IMR-90 (cell line): Measurements from ENCODE around the gene PI4K2B. TPM values are rescaled to one million over a fixed set of nuclear protein-coding genes. Genes with fewer than 3 reads are reported as not detected.
A peak's percentile ranks its signal among the peaks of the same experiment; 100 is the strongest.

Experiments used
- ATAC-seq: fragments of 200-7000 bp; cut with Tn5 transposase; 2 replicates; pipeline ENCODE4 v1.9.1; 2020; ENCODE audit warnings: low read depth, mild to moderate bottlenecking, moderate library complexity
- BruUV-seq: library from RNA; stranded (reverse); fragments of 400-500 nt; replicated peaks from 2 replicates; lab custom pipeline; 2021; lab: Mats Ljungman, UMichigan
- CTCF ChIA-PET: fragments of 300-600 bp; formaldehyde crosslinking; extraction: SDS; loops from one replicate; lab custom pipeline; 2021; ENCODE audit warnings: antibody characterized with exemption; lab: Yijun Ruan, JAX
- POLR2A ChIA-PET: fragments of 300-600 bp; sonication (Branson Sonifier 250); formaldehyde crosslinking; loops from one replicate; lab custom pipeline; 2022; ENCODE audit warnings: antibody characterized with exemption; ENCODE audit not compliant: unreplicated experiment; lab: Charles Lee
- DNase-seq: peaks from one replicate; pipeline ENCODE4 v3.0.0; 2013
- H2AFZ ChIP-seq: replicated peaks from 2 replicates; pipeline ENCODE3; 2013; ENCODE audit warnings: low read length, mild to moderate bottlenecking; ENCODE audit not compliant: poor library complexity
- H2AK5ac ChIP-seq: 2 replicates; pipeline ENCODE4 v1.6.1; 2013; ENCODE audit warnings: low read depth, low read length, inconsistent platforms
- H2AK9ac ChIP-seq: replicated peaks from 2 replicates; pipeline ENCODE3; 2013; ENCODE audit warnings: mild to moderate bottlenecking, low read depth, low read length, moderate library complexity; ENCODE audit not compliant: poor library complexity
- H2BK120ac ChIP-seq: 2 replicates; pipeline ENCODE4 v1.6.1; 2013; ENCODE audit warnings: low read depth, low read length, inconsistent platforms
- H2BK15ac ChIP-seq: 3 replicates; pipeline ENCODE4 v1.6.1; 2013; ENCODE audit warnings: low read depth, low read length, inconsistent platforms
- H2BK20ac ChIP-seq: 2 replicates; pipeline ENCODE4 v1.6.1; 2013; ENCODE audit warnings: low read depth, mild to moderate bottlenecking, inconsistent platforms, low read length, moderate library complexity
- H2BK5ac ChIP-seq: 2 replicates; pipeline ENCODE4 v1.6.1; 2013; ENCODE audit warnings: mild to moderate bottlenecking, low read depth, low read length, inconsistent platforms; ENCODE audit not compliant: poor library complexity, severe bottlenecking
- H3K14ac ChIP-seq: replicated peaks from 2 replicates; pipeline ENCODE4 v1.6.1; 2013; ENCODE audit warnings: low read depth, low read length, inconsistent platforms
- H3K18ac ChIP-seq: 2 replicates; pipeline ENCODE4 v1.6.1; 2013; ENCODE audit warnings: low read depth, low read length, control low read depth
- H3K23ac ChIP-seq: 2 replicates; pipeline ENCODE4 v1.6.1; 2013; ENCODE audit warnings: low read depth, low read length, inconsistent platforms
- H3K27ac ChIP-seq: 2 replicates; pipeline ENCODE4 v1.5.1; 2013; ENCODE audit warnings: mild to moderate bottlenecking, control low read depth, low read length; ENCODE audit not compliant: insufficient read depth
- H3K27me3 ChIP-seq: 2 replicates; pipeline ENCODE4 v1.6.1; 2013; ENCODE audit warnings: low read length; ENCODE audit not compliant: control insufficient read depth, insufficient read depth
- H3K36me3 ChIP-seq: 2 replicates; pipeline ENCODE4 v1.6.1; 2013; ENCODE audit warnings: low read length, mixed read lengths; ENCODE audit not compliant: control insufficient read depth, insufficient read depth
- H3K4ac ChIP-seq: 2 replicates; pipeline ENCODE4 v1.6.1; 2013; ENCODE audit warnings: low read depth, low read length, inconsistent platforms
- H3K4me1 ChIP-seq: 2 replicates; pipeline ENCODE4 v1.6.1; 2013; ENCODE audit warnings: low read length, mixed read lengths; ENCODE audit not compliant: control insufficient read depth, insufficient read depth
- H3K4me2 ChIP-seq: 2 replicates; pipeline ENCODE4 v1.6.1; 2013; ENCODE audit warnings: low read depth, mild to moderate bottlenecking, control low read depth, low read length, moderate library complexity
- H3K4me3 ChIP-seq: 2 replicates; pipeline ENCODE4 v1.5.1; 2013; ENCODE audit warnings: low read depth, mild to moderate bottlenecking, control low read depth, low read length, moderate library complexity; ENCODE audit not compliant: insufficient read depth
- H3K56ac ChIP-seq: 2 replicates; pipeline ENCODE4 v1.6.1; 2013; ENCODE audit warnings: low read length, inconsistent platforms; ENCODE audit not compliant: insufficient read depth; ENCODE audit errors: extremely low read depth
- H3K79me1 ChIP-seq, 2 experiments: 2 replicates each; pipeline ENCODE4 v1.6.1; 2013; ENCODE audit warnings: low read length in 2 of 2, inconsistent platforms in 1 of 2, low read depth in 1 of 2
- H3K9ac ChIP-seq: 2 replicates; pipeline ENCODE4 v1.6.1; 2013; ENCODE audit warnings: low read depth, low read length, control low read depth
- H3K9me1 ChIP-seq: 2 replicates; pipeline ENCODE4 v1.6.1; 2013; ENCODE audit warnings: low read length, inconsistent platforms; ENCODE audit not compliant: insufficient read depth
- H3K9me3 ChIP-seq: 2 replicates; pipeline ENCODE4 v1.6.1; 2013; ENCODE audit warnings: low read length; ENCODE audit not compliant: control insufficient read depth, insufficient read depth
- H4K20me1 ChIP-seq: 2 replicates; pipeline ENCODE4 v1.6.1; 2013; ENCODE audit warnings: low read length, inconsistent platforms; ENCODE audit not compliant: insufficient read depth
- H4K5ac ChIP-seq: 2 replicates; pipeline ENCODE4 v1.6.1; 2013; ENCODE audit warnings: mild to moderate bottlenecking, low read depth, low read length, control low read depth
- H4K8ac ChIP-seq, 2 experiments: 2 replicates each; pipeline ENCODE4 v1.6.1; 2013; ENCODE audit warnings: low read depth in 2 of 2, low read length in 2 of 2, control low read depth in 1 of 2, inconsistent platforms in 1 of 2
- H4K91ac ChIP-seq: 2 replicates; pipeline ENCODE4 v1.6.1; 2013; ENCODE audit warnings: low read depth, low read length, inconsistent platforms; ENCODE audit not compliant: insufficient read depth
- CEBPB ChIP-seq: IDR thresholded peaks from 2 replicates; pipeline ENCODE4 v1.6.1; 2012; ENCODE audit warnings: low read depth, low read length, improper control_type of control experiment
- ELK1 ChIP-seq: fragments of 150-350 bp; IDR thresholded peaks from 2 replicates; pipeline ENCODE4 v1.6.1; 2016; ENCODE audit warnings: low read depth, mild to moderate bottlenecking, low read length, moderate library complexity, borderline replicate concordance
- MAFK ChIP-seq: IDR thresholded peaks from 2 replicates; pipeline ENCODE4 v1.6.1; 2012; ENCODE audit warnings: low read depth, low read length, improper control_type of control experiment
- WGBS, 2 experiments: methylation state at CpG; one replicate each; pipeline versions ENCODE4 v1.1.5 to v1.1.7; 2013; ENCODE audit warnings: missing lambda C conversion rate in 2 of 2; ENCODE audit not compliant: insufficient read length in 1 of 2; ENCODE audit errors: extremely low coverage in 2 of 2; 5-methylcytosine and 5-hydroxymethylcytosine counted together
- dilution Hi-C: fragments of 300-500 bp; cut with HindIII; formaldehyde crosslinking; loops from one replicate; pipeline ENCODE4 v1.14.3; 2018; ENCODE audit warnings: low sequenced_read_pairs; ENCODE audit not compliant: unreplicated experiment
- in situ Hi-C: fragments of 300-500 bp; cut with MboI; formaldehyde crosslinking; loops from 3 replicates; pipeline ENCODE4 v1.14.3; 2019; ENCODE audit warnings: low sequenced_read_pairs, inconsistent platforms, mixed read lengths
- intact Hi-C: fragments of 100-400 bp; cut with micrococcal nuclease; formaldehyde crosslinking; loops from 2 replicates; pipeline ENCODE4 v1.10.0; 2022
- polyA plus RNA-seq, 3 experiments: library from polyadenylated mRNA; depleted of rRNA; stranded (reverse); fragments of >200 nt; gene quantifications; 2 replicates each; pipeline ENCODE4 v1.2.3, GENCODE V29; 2012; ENCODE audit warnings: low replicate concordance in 1 of 3
- total RNA-seq: library from RNA; depleted of rRNA; stranded (reverse); fragments of >200 nt; gene quantifications from 2 replicates; pipeline ENCODE4 v1.2.3, GENCODE V29; 2012

The PI4K2B gene
- total and polyA plus RNA-seq, 2 of the 4 experiments (the other 2 are of a cell fraction): 6.5 to 7.6 TPM

DNA sequence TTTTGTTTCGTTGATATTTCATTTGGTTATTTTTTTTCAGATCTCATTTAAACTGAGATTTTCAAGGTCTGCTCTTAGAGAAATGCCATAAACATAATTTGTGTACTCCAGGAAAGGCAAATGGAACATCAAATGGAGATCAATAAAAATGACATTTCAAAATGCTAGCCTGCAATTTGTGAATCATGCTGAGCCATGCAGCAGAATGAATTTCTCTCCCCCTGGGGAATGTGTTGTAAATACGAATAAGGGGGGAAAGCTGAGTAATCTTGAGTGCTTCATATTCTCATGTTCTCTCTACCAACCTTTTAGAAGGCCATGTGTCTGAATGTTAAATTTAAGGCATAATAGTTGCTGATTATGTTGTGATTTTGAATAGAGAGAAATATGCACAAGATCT, 86.5 kb downstream of the PI4K2B start:
- ATAC-seq (peak; percentile 89), DNase-seq (peak; percentile 61)
- ChIA-PET POLR2A (no interaction called here), CTCF (interaction anchor here (2.5 kb wide), 1 partner anchor 8 kb away, joined by 18 read pairs; the partner anchor contains the start of gene ZCCHC4)
- no TSS peak for BruUV-seq
- H3K56ac ChIP-seq: 0 out of 2 replicates have a peak overlapping the region, but pooled peaks have one; percentile 11
- intact Hi-C loops: no loop called here
- H3K4me3 ChIP-seq: no peak overlapping the region
- in situ Hi-C loops: no loop called here
- no peak overlapping the region for H2BK20ac ChIP-seq
- H4K8ac ChIP-seq: no peak overlapping the region; a peak in 2 of 4 replicates
- peaks cover 10% of the 10 kb centered on the region in 2 experiments for H3K79me1 ChIP-seq
- H3K4me1 ChIP-seq: peaks cover 5% of the 10 kb centered on the region
- peak overlapping the region; percentile 80 for H2BK5ac ChIP-seq
- no peak overlapping the region for H2BK15ac ChIP-seq
- WGBS, 2 experiments: no CpG with 5 or more reads among the region's 2 CpGs
- no peak overlapping the region for H3K9ac ChIP-seq
- 0 out of 2 replicates have a peak overlapping the region, but pooled peaks have one; percentile 34 for H3K27ac ChIP-seq
- no peak overlapping the region for H3K4ac ChIP-seq
- H4K20me1 ChIP-seq: no peaks in the 10 kb centered on the region
- H2AK9ac ChIP-seq: no peak overlapping the region
- peak overlapping the region; percentile 51; the same call in 1 of the 2 replicates for H4K5ac ChIP-seq
- no peak overlapping the region for H4K91ac ChIP-seq
- no peaks in the 10 kb centered on the region for H3K9me3 ChIP-seq
- H3K27me3 ChIP-seq: no peaks in the 10 kb centered on the region
- peak overlapping the region; percentile 89 for H3K4me2 ChIP-seq
- peaks cover 4% of the 10 kb centered on the region for H3K9me1 ChIP-seq
- H3K36me3 ChIP-seq: peaks cover 5% of the 10 kb centered on the region; the same call in 1 of the 2 replicates
- dilution Hi-C loops: no loop called here
- H2AFZ ChIP-seq: no peak overlapping the region
- H3K18ac ChIP-seq: peak overlapping the region; percentile 59; the same call in 1 of the 2 replicates
- H2AK5ac ChIP-seq: no peak overlapping the region
- no peak overlapping the region for H3K23ac ChIP-seq
- H3K14ac ChIP-seq: no peak overlapping the region
- no peak overlapping the region for H2BK120ac ChIP-seq
- TF ChIP-seq ELK1: no peak
- peak; percentile 19; the same call in 1 of the 2 replicates for TF ChIP-seq MAFK
- 0 out of 2 replicates have a peak, but pooled peaks have one; percentile 1 for TF ChIP-seq CEBPB
